Testis (tissue), 2 donors: ENCODE data around the gene LANCL1.

Source experiments
- POLR2A ChIP-seq: fragments of 450-650 bp; IDR thresholded peaks from one replicate; pipeline ENCODE4 v1.6.1; 2017; ENCODE audit warnings: antibody characterized with exemption, mild to moderate bottlenecking, moderate library complexity
- TF ChIP-seq, protein P1 (sequence below), 3 experiments: fragments of 450-650 bp in 2 of 3; fragments of 200-600 bp in 1 of 3; sonication (generic) in 1 of 3; IDR thresholded peaks; one replicate each; pipeline ENCODE4 v1.5.1; 2016 to 2019; ENCODE audit warnings: antibody characterized with exemption in 3 of 3, mild to moderate bottlenecking in 2 of 3, moderate library complexity in 1 of 3

DNA sequence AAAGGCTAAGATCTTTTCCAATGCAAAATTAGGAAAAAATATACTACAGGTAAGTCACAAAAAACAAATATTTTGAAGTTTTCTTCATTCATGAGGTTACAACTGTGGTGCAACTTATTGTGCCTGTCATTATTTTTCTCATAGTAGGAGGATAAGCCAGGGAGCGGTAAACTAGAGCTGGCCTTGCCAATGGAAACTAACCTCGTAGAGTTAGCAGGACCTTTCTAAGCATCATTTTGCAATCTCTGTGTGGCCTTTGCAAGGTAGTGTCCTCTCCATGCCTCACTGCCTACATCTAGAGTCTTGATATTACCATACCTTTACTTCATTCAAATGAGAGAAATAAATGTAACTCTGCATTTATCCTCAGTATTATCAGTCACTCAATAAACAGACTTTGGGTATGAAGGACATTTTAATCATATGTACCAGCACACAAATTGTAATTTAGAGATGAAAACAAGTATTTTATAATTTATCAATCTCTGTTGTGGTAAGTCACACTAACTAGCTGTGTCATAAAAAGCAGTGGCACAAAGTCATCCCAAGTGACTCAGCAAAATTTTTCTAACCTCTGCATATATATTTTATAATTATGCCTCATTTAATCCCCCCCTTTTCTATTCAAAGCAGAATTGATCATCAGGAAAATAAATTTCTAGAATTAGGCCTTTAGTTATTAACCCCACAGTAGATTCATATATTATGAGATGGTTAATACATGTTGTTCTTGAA is 47.0 kb downstream of the LANCL1 start:
- TF ChIP-seq, protein P1, sequence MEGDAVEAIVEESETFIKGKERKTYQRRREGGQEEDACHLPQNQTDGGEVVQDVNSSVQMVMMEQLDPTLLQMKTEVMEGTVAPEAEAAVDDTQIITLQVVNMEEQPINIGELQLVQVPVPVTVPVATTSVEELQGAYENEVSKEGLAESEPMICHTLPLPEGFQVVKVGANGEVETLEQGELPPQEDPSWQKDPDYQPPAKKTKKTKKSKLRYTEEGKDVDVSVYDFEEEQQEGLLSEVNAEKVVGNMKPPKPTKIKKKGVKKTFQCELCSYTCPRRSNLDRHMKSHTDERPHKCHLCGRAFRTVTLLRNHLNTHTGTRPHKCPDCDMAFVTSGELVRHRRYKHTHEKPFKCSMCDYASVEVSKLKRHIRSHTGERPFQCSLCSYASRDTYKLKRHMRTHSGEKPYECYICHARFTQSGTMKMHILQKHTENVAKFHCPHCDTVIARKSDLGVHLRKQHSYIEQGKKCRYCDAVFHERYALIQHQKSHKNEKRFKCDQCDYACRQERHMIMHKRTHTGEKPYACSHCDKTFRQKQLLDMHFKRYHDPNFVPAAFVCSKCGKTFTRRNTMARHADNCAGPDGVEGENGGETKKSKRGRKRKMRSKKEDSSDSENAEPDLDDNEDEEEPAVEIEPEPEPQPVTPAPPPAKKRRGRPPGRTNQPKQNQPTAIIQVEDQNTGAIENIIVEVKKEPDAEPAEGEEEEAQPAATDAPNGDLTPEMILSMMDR (IDR thresholded peaks at IDR 0.05): no peak
- no peak for TF ChIP-seq POLR2A
